ENCODE data around the gene GRK5.
"Not testable (repeated sequence)": the region's sequence is repeated elsewhere in the genome, so short reads cannot be mapped to it uniquely, and the experiment has no call there.

The GRK5 gene

GRCh38 chr10:119221201-119221600 is 13.8 kb downstream of the GRK5 start:
- DNase-seq (ENCODE audit: insufficient read length, low spot score) = no peak
- FAIRE-seq = no peak

GRCh38 chr10:119221666-119222065 is 14.3 kb downstream of the GRK5 start:
- FAIRE-seq = no peak

DNA sequence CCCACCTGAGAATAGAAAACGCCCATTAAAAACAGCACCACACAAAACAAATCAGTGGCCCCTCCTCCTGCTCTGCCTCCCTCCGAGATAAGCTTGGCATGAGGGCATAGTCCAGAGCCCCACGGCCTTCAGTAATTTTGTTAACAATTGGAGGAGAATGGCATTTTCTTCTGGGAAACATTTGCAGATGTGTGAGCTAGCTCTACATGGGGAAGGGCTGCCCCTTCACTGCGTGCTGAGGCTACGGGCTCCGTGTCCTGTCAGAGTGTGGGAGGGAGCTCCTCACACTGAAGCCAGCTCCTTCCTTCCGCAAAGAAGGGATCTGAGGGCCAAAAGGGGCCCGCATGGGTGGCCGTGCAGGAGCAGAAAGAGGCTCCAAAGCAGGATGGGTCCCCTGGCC is 15.2 kb downstream of the GRK5 start:
- DNase-seq (ENCODE audit: insufficient read length, low spot score) (no peak), FAIRE-seq (no peak)

More at GRCh38 chr10:119221666-119222065, 14.3 kb downstream of the GRK5 start:
- DNase-seq (ENCODE audit: insufficient read length, low spot score) = no peak

- FAIRE-seq (no peak), DNase-seq (ENCODE audit: insufficient read length, low spot score) (no peak)
Observed at GRCh38 chr10:119222966-119223386, 15.6 kb downstream of the GRK5 start.

GRCh38 chr10:119225083-119225658 is 17.8 kb downstream of the GRK5 start:
- no peak for DNase-seq (ENCODE audit: insufficient read length, low spot score)
- no peak for FAIRE-seq

- no peak for FAIRE-seq
- no peak for DNase-seq (ENCODE audit: insufficient read length, low spot score)
Observed at GRCh38 chr10:119227825-119228224, 20.5 kb downstream of the GRK5 start.

DNA sequence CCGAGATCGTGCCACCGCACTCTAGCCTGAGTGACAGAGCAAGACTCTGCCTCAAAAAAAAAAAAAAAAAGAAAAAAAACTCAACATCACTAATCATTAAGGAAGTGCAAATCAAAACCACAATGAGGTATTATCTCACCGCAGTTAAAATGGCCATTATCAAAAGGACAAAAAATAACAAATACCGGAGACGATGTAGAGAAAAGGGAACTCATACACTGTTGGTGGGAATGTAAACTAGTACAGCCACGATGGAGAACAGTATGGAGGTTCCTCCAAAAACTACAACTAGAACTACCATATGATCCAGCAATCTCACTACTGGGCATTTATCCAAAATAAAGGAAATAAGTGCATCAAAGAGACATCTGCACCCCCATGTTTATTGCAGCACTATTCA is 24.3 kb downstream of the GRK5 start:
- DNase-seq (ENCODE audit: insufficient read length, low spot score) = no peak

DNA sequence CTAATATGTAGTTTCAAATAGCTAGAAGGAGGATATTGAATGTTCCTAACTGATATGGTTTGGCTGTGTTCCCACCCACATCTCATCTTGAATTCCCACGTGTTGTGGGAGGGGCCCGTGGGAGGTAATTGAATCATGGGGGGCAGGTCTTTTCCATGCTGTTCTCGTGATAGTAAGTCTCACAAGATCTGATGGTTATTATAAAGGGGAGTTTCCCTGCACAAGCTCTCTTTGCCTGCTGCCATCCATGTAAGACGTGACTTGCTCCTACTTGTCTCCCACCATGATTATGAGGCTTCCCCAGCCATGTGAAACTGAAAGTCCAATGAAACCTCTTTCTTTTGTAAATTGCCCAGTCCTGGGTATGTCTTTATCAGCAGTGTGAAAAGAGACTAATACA is 25.1 kb downstream of the GRK5 start:
- not testable (repeated sequence) for FAIRE-seq; DNase-seq (ENCODE audit: insufficient read length, low spot score)

More for the DNA sequence above, 24.3 kb downstream of the GRK5 start:
- FAIRE-seq = no peak

DNA sequence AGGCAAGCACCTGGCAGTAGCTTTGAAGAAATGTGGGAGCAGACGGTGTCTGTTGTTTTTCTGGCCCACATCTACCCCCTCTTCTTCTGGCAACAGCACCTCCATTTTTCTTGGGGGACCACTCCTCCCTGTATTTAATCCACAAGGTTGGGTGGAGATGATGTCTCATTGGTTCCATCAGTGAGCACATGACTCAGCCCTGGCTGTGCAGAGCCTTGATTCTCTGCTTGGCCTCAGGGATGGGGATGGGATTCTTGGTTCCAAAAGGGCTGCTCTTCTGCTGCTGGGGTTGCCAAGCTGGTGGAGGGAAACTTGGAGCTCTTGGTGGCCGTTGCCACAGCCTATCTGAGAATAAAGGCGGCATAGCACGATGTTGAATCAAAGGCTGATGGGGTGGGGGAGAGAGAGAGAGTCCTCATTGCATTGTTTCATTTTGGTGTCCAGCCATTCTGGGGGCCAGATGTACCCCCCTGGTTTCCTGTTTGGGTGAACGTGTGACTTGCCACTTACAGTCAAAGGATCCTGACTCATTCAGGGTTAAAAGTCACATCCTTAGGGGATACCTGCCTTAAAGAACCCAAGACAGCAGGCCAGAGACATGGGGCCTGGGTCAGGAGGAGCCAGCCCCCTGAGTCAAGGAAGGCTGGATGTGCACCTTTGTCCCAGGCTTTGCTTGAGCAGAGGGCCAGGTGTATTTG is 25.9 kb downstream of the GRK5 start:
- FAIRE-seq = no peak
- DNase-seq (ENCODE audit: insufficient read length, low spot score) = no peak

- no peak for DNase-seq (ENCODE audit: insufficient read length, low spot score)
- no peak for FAIRE-seq
Observed at GRCh38 chr10:119233821-119234220, 26.4 kb downstream of the GRK5 start.

DNA sequence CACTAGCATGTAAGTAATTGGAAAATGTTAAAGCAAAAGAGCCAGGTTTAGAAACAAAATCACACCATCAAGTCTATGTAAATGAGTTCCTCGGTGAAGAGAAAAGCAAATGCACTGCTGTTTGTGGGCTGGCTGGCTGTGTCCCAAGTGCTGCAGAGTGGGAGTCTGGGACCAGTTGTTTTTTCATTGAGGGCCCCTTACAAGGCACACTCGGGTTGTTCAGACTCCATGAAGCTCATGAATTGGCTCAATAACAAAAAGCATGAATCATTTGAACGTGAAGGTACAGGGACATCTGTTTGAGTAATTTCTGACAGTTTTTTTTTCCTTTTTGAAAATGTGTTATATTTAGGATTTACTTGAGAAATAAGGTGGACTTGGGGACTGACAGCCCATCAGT is 28.0 kb downstream of the GRK5 start:
- FAIRE-seq (no peak), DNase-seq (ENCODE audit: insufficient read length, low spot score) (no peak)

GRCh38 chr10:119237722-119238436 is 30.5 kb downstream of the GRK5 start:
- no peak for FAIRE-seq
- no peak for DNase-seq (ENCODE audit: insufficient read length, low spot score)

GRCh38 chr10:119238577-119238976 is 31.2 kb downstream of the GRK5 start:
- no peak for DNase-seq (ENCODE audit: insufficient read length, low spot score)
- FAIRE-seq = no peak

GRCh38 chr10:119239015-119239414 is 31.6 kb downstream of the GRK5 start:
- not testable (repeated sequence) for DNase-seq (ENCODE audit: insufficient read length, low spot score); FAIRE-seq

DNA sequence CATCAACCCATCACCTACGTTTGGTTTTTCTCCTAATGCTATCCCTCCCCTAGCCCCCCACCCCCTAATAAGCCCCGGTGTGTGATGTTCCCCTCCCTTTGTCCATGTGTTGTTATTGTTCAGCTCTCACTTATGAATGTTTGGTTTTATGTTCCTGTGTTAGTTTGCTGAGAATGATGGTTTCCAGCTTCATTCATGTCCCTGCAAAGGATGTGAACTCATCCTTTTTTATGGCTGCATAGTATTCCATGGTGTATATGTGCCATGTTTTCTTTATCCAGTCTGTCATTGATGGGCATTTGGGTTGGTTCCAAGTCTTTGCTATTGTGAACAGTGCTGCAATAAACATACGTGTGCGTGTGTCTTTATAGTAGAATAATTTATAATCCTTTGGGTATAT is 32.3 kb downstream of the GRK5 start:
- DNase-seq (ENCODE audit: insufficient read length, low spot score); FAIRE-seq: not testable (repeated sequence)

DNA sequence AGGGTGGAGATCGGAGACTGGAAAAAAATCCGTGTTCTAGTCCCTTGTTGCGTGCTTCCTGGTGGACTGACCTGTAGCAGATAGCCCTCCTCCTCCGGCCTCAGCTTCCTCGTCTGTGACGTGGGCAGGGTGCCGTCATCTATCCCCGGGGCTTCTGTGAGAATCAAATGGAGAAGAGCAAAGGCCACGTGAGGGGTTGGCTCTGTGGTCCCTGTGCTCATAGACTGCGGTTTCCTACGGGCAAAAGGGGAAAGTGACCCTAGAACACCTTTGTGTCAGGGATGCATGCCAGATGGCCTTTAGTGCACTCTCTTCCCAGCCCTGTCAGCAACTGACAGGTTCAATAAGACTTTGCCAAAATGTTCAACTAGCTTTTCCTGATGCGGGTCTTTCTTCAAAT is 33.7 kb downstream of the GRK5 start:
- DNase-seq (ENCODE audit: insufficient read length, low spot score) (no peak), FAIRE-seq (no peak)

GRCh38 chr10:119242186-119242585 is 34.8 kb downstream of the GRK5 start:
- DNase-seq (ENCODE audit: insufficient read length, low spot score) (no peak), FAIRE-seq (no peak)

DNA sequence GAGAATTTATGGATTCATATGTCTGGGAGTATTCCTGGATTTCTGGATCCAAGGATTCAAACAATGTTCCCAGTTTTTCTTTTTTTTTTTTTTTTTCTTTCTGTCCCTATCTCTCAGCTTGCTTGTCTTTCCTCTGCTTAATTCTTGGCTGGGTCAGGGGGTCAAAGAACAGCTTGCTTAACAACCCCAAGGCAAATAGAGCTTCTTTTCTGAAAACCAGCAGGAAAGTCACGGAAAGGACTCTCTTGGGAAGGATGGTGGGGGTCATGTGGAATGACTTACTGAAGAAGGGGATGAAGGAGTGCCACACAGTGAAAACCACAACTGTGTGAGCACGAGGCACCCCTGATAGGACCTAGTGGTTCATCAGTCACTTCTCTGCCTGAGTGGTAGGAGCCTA is 36.1 kb downstream of the GRK5 start:
- DNase-seq (ENCODE audit: insufficient read length, low spot score) (no peak), FAIRE-seq (no peak)

DNA sequence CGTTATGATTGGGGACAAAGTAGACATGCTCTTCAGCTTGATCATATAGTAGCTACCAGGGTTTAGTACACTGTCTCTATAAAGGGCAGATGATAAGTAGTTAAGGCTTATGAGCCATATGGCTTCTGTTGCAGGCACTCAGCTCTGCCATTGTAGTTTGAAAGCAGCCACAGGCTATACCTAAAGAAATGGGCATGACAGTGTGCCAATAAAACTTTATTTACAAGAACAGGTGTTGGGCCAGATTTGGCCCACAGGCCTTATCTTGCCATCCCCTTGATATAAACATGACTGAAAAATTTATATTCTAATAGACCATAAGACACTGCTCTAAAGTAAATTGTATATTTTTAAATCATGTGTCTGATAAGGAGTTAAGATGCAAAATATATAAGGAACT is 36.6 kb downstream of the GRK5 start:
- FAIRE-seq (no peak), DNase-seq (ENCODE audit: insufficient read length, low spot score) (no peak)

- DNase-seq (ENCODE audit: insufficient read length, low spot score) (no peak), FAIRE-seq (no peak)
Observed at GRCh38 chr10:119245272-119245671, 37.9 kb downstream of the GRK5 start.

DNA sequence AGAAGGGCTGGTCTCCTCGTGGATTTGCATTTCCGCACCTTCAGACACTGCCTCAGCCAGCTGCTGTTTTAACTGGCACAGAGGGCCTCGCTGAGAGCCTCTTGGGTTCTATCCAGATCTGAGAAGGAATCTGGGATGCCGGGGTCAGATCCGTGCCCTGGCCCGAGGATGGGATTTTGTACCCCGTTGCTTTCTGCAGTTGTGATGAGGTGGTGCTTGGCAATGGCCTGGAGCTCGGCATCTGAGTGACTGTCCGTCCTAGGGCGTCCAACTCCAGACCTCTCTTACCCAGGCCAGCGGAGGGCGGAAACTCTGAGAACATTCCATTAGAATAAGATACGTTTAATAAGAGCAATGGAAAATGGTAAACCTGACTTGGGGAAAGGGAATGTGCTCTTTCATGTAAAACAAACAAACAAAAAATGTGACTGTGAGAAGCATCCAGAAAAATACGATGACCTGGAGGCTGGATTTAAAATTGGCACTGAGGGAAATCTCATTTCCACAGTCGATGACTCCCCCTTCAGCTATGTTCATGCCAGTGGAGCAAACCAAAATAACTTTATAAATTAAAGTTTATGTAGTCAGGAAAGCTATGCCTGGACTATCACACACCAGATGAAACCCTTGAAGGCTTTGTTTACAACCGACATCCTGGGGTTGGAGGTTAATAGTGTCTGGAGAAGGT is 39.6 kb downstream of the GRK5 start:
- DNase-seq (ENCODE audit: insufficient read length, low spot score) = no peak
- no peak for FAIRE-seq
